GM18861 (cell line): Measurements from ENCODE around the gene EIF4E2.

ENCODE experiments used
- ATAC-seq: cut with Tn5 transposase; IDR thresholded peaks from one replicate; pipeline ENCODE4 v1.9.1; 2021; ENCODE audit not compliant: unreplicated experiment

The EIF4E2 gene

DNA sequence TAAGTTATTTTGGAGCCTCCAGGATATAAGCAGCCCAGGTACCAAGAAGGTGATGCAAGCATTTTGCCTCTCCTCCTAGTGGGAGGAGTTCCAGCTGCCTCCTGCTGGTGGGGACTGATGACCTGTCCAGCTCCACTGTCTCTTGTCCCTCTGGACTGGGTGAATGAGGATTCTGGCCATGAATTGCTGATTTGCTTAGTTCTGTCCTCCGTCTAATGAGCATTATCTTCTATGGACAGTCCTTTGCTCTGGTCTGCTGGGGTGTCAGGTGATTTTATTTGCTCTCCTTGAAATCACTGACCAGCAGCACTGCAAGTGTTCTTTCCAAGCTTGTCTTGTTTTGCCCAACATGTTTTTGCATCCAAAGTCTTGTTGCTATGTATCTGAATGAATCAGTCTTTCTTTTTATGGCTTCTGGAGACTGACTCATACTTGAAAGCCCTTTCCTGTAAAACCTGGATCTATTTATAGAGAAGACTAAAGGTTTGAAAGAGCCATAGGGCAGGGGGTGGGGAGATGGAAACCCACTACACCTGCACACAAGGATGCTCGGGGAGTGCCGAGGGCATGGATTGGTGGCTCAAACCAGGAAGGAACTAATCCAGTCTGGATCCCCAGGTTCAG, 42.4 kb downstream of the EIF4E2 start:
- ATAC-seq, result no peak

DNA sequence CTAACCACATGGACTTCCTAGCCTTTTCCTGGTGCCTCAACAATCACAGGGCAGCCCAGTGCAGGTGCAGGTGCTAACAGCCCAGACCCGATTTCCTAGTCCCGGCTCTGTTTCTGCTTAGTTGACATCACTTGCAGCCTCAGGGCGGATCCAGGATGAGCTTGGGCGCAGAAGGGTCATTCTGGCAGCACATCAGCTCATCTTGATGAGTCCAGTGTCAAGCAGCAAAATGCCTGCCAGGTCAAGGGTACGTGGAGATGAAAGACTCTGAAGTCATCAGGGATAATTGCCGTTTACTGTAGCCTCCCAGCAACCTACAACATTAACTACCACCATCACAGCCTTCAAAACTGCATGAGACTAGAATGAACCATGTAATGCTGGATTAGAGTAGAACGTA, 43.5 kb downstream of the EIF4E2 start:
- no peak for ATAC-seq

DNA sequence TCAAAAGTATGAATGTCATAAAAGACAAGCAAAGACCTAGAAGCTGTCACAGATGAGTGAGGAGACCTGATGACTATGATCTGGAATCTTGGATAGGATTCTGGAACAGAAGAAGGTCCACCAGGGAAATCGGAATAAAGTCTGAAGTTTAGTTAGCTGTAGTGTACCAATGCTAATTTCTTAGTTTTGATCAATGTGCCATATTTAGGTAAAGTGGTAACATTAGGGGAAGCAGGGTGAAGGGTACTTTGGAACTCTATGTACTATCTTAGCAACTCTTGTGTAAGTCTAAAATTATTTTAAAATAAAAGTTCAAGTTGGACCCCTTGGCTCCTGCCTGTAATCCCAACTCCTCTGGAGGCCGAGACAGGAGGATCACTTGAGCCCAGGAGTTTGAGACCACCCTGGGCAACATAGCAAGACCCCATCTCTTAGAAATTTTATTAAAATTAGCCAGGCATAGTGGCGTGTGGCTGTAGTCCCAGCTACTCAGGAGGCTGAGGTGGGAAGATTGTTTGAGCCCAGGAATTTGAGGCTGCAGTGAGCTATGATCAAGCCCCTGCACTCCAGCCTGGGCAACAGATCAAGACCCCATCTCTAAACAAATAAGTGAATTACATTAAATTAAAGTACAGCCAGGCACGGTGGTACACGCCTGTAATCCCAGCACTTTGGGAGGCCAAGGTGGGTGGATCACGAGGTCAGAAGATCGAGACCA, 47.0 kb downstream of the EIF4E2 start:
- ATAC-seq, result no peak

DNA sequence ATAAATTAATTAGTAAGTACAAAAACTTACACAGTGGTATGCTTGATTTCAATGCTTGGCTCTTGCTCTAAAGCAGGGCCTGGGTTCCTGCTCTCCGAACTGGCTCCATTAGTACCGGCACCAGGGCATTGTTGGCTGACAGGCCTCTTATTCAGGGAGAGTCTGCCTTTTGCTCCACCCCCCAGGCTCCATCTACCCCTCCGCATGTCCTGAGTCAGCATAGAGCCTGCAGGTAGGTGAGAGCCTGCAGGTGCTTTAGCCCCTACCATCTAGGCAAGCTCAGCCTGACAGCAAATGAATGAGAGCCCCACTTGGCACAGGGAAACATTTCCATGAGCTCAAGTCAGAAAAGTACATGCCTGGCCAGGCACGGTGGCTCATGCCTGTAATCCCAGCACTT, 47.8 kb downstream of the EIF4E2 start:
- ATAC-seq, result no peak

DNA sequence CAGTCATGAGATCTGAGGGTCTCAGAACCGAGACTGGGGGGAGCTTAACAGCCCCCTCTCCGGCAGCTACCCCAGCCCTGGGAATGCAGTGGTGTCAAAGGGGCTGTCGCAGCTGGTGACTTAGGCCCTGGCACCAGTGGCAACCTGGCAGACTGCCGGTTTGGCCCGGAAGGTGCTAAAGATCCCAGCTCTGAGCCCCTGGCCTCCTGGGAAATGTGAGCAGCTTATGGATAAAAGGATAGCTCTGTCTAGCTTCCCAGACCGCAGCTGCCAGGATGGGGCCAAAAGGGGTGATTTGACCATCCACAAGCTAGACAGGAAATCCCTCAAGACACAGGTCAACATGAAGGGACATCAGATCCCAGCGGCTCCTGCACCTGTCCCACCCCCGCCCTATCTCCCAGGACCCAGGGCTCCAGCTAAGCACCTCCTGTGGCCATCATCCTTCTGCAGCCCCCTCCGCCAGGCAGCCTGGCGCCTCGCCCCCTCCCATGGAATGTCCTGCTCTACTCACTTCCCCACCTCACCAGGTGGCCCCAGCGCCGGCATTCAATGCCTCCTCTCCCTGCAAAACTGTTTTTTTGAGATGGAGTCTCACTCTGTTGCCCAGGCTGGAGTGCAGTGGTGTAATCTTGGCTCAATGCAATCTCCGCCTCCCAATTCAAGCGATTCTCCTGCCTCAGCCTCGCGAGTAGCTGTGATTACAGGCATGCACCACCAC, 49.7 kb downstream of the EIF4E2 start:
- ATAC-seq, result no peak

DNA sequence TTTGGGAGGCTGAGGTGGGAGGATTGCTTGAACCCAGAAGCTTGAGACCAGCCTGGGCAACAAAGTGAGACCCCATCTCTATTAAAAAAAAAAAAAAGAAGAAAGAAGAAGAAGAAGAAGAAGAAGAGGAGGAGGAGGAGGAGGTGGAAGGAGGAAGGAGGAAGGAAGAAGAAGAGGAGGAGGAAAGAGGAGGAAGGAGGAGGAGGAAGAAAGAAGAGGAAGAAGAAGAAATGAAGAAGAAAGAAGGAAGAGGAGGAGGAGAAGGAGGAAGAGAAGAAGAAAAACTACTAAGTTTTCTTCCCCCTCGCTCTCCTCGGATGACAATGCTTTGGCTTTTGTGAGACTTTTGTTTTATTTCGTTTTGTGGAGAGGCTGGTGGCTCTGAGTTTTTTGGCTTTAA, 52.8 kb downstream of the EIF4E2 start:
- ATAC-seq, result no peak

DNA sequence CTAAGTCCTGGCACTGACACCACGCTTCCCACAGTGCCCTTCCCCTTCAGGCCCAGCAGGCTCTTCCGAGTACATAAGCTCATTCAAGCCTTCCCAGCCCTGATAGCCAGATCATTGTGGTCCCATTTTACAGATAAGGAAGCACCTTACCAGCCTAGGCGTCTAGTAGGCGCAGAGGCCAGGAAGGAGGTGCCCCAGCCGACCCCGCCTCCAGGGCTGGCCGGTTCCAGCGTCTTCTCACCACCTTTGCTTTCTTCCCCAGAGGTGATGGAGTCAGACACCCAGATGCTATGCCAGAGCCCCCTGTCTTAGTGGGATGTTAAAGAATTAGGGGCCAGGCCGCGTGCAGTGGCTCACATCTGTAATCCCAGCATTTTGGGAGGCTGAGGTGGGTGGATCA, 54.0 kb downstream of the EIF4E2 start:
- ATAC-seq, result no peak

DNA sequence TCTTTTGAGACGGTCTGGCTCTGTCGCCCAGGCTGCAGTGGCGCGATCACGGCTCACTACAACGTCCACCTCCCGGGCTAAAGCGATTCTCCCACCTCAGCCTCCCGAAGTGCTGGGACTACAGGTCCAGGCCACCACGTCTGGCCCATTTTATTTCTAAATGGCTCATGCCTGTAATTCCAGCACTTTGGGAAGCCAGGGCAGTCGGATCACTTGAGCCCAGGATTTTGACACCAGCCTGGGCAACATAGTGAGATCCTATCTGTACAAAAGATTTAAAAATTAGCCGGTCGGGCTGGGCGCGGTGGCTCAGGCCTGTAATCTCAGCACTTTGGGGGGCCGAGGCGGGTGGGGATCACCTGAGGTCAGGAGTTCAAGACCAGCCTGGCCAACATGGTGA, 56.5 kb downstream of the EIF4E2 start:
- ATAC-seq, result no peak

DNA sequence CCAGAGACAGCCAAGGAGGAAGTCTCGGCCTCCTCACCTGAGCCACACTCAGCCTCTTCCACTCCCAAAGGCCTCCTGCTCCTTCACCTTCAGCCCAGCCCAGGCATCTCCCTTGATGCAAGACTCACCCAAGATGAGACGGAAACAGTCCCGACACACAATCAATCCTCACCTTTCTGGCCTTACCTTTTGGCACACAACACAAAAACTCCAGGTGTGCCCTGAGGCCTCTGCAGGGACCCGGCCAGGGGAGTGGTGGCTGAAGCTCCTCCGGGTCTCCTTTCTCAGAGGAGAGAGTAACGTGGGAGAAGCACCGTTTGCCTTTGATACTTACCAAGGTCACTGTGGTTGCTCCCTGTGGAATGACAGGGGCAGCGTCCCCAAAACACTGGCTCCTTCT, 59.1 kb downstream of the EIF4E2 start:
- ATAC-seq, result no peak

DNA sequence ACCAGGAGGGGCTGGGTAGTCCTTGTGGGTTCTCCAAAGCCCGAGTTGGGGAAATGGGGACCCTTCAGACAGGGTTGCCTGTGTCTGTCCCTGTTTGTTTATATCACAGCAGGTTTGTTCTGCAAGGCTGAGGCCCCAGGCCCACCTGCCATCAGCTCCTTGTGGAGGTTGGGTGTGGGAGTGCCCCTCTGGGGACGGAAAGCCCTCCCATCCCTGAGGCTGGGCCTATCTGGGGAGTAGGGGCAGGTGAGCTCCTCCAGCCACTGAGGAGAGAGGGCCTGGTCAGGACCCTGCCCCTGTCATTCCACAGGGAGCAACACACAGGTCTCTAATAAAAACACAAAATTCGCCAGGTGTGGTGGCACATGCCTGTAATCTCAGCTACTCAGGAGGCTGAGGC, 59.6 kb downstream of the EIF4E2 start:
- no peak for ATAC-seq

DNA sequence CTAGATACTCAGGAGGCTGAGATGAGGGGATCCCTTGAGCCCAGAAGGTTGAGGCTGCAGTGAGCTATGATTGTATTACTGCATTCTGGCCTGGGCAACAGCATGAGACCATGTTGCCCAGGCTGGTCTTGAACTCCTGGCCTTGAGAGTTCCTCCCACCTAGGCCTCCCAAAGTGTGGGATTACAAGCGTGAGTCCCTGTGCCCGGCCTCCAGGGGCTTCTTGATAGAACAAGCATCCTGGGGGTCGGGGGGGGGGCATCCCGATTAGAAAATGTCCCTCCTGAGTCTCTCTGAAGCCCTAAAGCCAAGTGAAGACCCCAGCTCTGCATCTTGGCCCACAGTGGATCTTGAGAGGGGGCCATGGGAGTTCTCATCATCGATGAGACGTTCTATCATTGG, 60.6 kb downstream of the EIF4E2 start:
- no peak for ATAC-seq

DNA sequence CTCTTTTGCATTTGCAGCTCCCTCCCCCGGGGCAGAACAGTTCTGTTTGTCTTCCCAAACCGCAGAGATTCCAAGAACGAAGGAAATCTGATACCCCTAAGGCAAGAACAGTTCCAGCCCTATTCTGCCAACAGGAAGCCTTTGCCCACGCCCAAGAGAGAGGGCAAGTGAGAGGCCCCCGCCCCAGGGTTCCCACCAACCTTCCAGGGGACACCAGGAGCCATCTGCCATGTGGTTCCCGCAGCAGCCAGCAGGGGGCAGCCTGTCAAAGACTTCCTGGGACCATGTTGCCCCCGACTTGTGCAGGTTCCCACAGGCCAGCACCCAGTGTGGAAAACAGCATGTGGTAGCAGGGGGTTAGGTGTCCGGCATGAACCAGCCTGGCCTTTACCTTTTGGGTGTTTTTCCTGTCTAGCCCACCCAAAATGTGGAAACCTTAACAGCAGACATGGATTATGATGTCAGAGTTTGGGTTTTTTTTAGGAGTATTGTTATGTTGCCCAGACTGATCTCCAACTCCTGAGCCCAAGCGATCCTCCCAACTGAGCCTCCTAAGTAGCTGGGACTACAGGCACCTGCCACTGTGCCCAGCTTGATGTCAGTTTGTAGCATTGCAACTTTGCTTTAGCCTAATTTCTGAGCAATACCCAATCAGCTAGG, 61.2 kb downstream of the EIF4E2 start:
- no peak for ATAC-seq

DNA sequence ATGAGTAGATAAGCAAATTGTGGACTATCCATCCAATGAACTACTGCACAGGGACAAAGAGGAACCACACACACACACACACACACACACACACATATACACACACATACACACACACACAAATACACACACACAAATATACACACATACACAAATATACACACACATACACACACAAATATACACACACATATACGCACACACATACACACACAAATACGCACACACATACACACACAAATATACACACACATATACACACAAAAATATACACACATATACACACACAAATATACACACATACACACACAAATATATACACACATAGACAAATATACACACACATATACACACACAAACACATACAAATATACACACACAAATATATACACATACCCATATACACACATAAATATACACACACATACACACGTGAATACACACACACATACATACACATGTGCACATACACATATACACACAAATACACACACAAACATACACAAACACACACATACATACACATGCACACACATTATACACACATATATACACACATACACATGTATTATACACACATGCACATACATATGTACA, 63.1 kb downstream of the EIF4E2 start:
- no peak for ATAC-seq

DNA sequence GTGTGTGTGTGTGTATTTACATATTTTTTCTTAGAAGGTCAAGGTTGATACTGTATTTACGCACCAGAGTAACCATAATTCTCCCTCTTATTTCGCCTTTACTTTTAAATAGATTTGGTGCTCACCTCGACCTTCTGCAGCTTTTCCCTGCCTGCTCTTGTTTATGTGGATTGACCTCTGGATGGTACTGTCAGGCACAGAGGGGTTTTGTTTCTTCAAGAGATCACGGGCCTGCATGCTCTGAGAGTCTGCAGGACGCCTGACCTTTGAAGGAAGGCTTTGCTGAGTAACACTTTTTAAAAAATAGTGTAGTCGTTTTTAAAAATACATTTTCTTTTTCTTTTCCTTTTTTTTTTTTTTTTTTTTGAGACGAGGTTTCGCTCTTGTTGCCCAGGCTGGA, 64.8 kb downstream of the EIF4E2 start:
- ATAC-seq, result no peak
